CD14-positive monocyte (primary cell): ENCODE results near the gene SLC7A4. TPM values are rescaled to one million over a fixed set of nuclear protein-coding genes. Genes with fewer than 3 reads are reported as not detected.

Experiments
- DNase-seq, 3 donors: peaks; one replicate each; pipeline ENCODE4 v3.0.0-alpha.2; 2011 to 2022
- H2AFZ ChIP-seq: 2 replicates; pipeline ENCODE4 v1.6.0; 2012; ENCODE audit warnings: mild to moderate bottlenecking, low read depth, low read length, inconsistent platforms; ENCODE audit not compliant: insufficient read depth, poor library complexity, severe bottlenecking
- H3K27ac ChIP-seq, 2 donors: 1 replicate in 1 of 2; 2 replicates in 1 of 2; pipeline ENCODE4 v1.5.1; 2012 to 2013; ENCODE audit warnings: low read length in 2 of 2, control low read depth in 1 of 2, inconsistent platforms in 1 of 2, low read depth in 1 of 2, mild to moderate bottlenecking in 1 of 2
- H3K27me3 ChIP-seq, 2 donors: one replicate each; pipeline versions ENCODE4 v1.6.0 to v1.6.1; 2011 to 2013; ENCODE audit warnings: low read length in 2 of 2; ENCODE audit not compliant: control insufficient read depth in 2 of 2, insufficient read depth in 2 of 2
- H3K36me3 ChIP-seq, 2 donors: replicated peaks in 1 of 2; 1 replicate in 1 of 2; 2 replicates in 1 of 2; pipeline versions ENCODE4 v1.5.1 to v1.6.1; 2012 to 2013; ENCODE audit warnings: low read length in 2 of 2, control low read depth in 1 of 2, inconsistent platforms in 1 of 2, mild to moderate bottlenecking in 1 of 2; ENCODE audit not compliant: insufficient read depth in 2 of 2, control insufficient read depth in 1 of 2
- H3K4me1 ChIP-seq, 2 donors: 1 replicate in 1 of 2; 2 replicates in 1 of 2; pipeline versions ENCODE4 v1.5.1 to v1.6.1; 2012 to 2013; ENCODE audit warnings: low read length in 2 of 2, control low read depth in 1 of 2, inconsistent platforms in 1 of 2, mild to moderate bottlenecking in 1 of 2, moderate library complexity in 1 of 2; ENCODE audit not compliant: insufficient read depth in 2 of 2, control insufficient read depth in 1 of 2
- H3K4me2 ChIP-seq: replicated peaks from 2 replicates; pipeline ENCODE3; 2012; ENCODE audit warnings: low read length, moderate library complexity, mild to moderate bottlenecking; ENCODE audit not compliant: poor library complexity, severe bottlenecking; ENCODE audit errors: extremely low read depth
- H3K4me3 ChIP-seq, 3 experiments: fragments of 200-600 bp in 1 of 3; sonication (generic) in 1 of 3; replicated peaks in 1 of 3; 1 replicate in 2 of 3; 2 replicates in 1 of 3; pipeline ENCODE4 v1.5.1; 2011 to 2013; ENCODE audit warnings: low read length in 3 of 3, mild to moderate bottlenecking in 3 of 3, control low read depth in 2 of 3, low read depth in 2 of 3, inconsistent platforms in 1 of 3, moderate library complexity in 1 of 3
- H3K79me2 ChIP-seq: 2 replicates; pipeline ENCODE4 v1.6.0; 2012; ENCODE audit warnings: mild to moderate bottlenecking, control low read depth, inconsistent platforms, low read length, moderate library complexity; ENCODE audit not compliant: insufficient read depth
- H3K9ac ChIP-seq: 2 replicates; pipeline ENCODE4 v1.6.0; 2017; ENCODE audit warnings: low read length, mild to moderate bottlenecking; ENCODE audit not compliant: insufficient read depth, poor library complexity, severe bottlenecking
- H3K9me3 ChIP-seq, 2 donors: replicated peaks in 1 of 2; 1 replicate in 1 of 2; 2 replicates in 1 of 2; pipeline versions ENCODE4 v1.5.1 to v1.6.1; 2012 to 2013; ENCODE audit warnings: low read length in 2 of 2, control low read depth in 1 of 2; ENCODE audit not compliant: control insufficient read depth in 1 of 2, insufficient read depth in 1 of 2
- H4K20me1 ChIP-seq: 2 replicates; pipeline ENCODE4 v1.6.0; 2012; ENCODE audit warnings: mild to moderate bottlenecking, low read length, control low read depth, moderate library complexity; ENCODE audit not compliant: insufficient read depth
- H3K27ac Mint-ChIP-seq, 7 donors: one replicate each; pipeline ENCODE4 v1.8.0; 2020; ENCODE audit warnings: mild to moderate bottlenecking in 7 of 7, mixed read lengths in 7 of 7, moderate library complexity in 6 of 7, inconsistent platforms in 2 of 7
- H3K27me3 Mint-ChIP-seq, 3 donors: one replicate each; pipeline ENCODE4 v1.8.0; 2021 to 2022; ENCODE audit warnings: low read depth in 3 of 3, mild to moderate bottlenecking in 3 of 3, mixed read lengths in 3 of 3, moderate library complexity in 3 of 3, inconsistent platforms in 1 of 3
- H3K36me3 Mint-ChIP-seq, 2 donors: one replicate each; pipeline ENCODE4 v1.8.0; 2020; ENCODE audit warnings: mixed read lengths in 2 of 2, inconsistent platforms in 1 of 2, mild to moderate bottlenecking in 1 of 2
- H3K4me1 Mint-ChIP-seq: one replicate; pipeline ENCODE4 v1.8.0; 2020; ENCODE audit warnings: mild to moderate bottlenecking, mixed read lengths
- H3K4me3 Mint-ChIP-seq, 2 donors: one replicate each; pipeline ENCODE4 v1.8.0; 2020; ENCODE audit warnings: mild to moderate bottlenecking in 2 of 2, mixed read lengths in 2 of 2, moderate library complexity in 1 of 2
- H3K9me3 Mint-ChIP-seq, 7 donors: one replicate each; pipeline ENCODE4 v1.8.0; 2020 to 2022; ENCODE audit warnings: mixed read lengths in 7 of 7, mild to moderate bottlenecking in 6 of 7, moderate library complexity in 6 of 7, inconsistent platforms in 2 of 7
- CTCF ChIP-seq: fragments of 200-600 bp; IDR thresholded peaks from one replicate; pipeline ENCODE4 v1.8.0; 2022; ENCODE audit warnings: antibody characterized with exemption, mild to moderate bottlenecking
- WGBS: methylation state at CpG from one replicate; pipeline ENCODE4 v1.1.5; 2013; ENCODE audit warnings: missing lambda C conversion rate; ENCODE audit not compliant: insufficient coverage; 5-methylcytosine and 5-hydroxymethylcytosine counted together
- intact Hi-C, 2 donors: fragments of 100-400 bp; cut with micrococcal nuclease; formaldehyde crosslinking; loops; one replicate each; pipeline versions ENCODE4 v1.15.0 to v1.15.1; 2023
- polyA plus RNA-seq, 3 donors: library from polyadenylated mRNA; depleted of rRNA in 1 of 3; unstranded in 2 of 3; stranded (reverse) in 1 of 3; fragments of 300-500 nt in 2 of 3; fragments of >200 nt in 1 of 3; fragmentation: Illumina TruSeq in 2 of 3; gene quantifications; 1 replicate in 2 of 3; 2 replicates in 1 of 3; pipeline ENCODE4 v1.2.3, GENCODE V29; 2012 to 2021

The SLC7A4 gene
- polyA plus RNA-seq, 3 donors: not detected

- peak overlapping the region in 2 of 7 donors; percentile 36 to 40 for H3K27ac Mint-ChIP-seq
- Histone ChIP-seq H3K9ac (no peak overlapping the region), H3K4me3 (no peak overlapping the region), H2AFZ (no peak overlapping the region), H4K20me1 (no peaks in the 10 kb centered on the region), H3K4me1 (no peaks in the 10 kb centered on the region), H3K36me3 (no peaks in the 10 kb centered on the region), H3K9me3 (no peaks in the 10 kb centered on the region), H3K4me2 (no peak overlapping the region), H3K79me2 (no peaks in the 10 kb centered on the region), H3K27me3 (no peaks in the 10 kb centered on the region), H3K27ac (no peak overlapping the region)
- intact Hi-C loops: loop anchor here in 1 of 2 donors (10.0 kb wide), 1 partner anchor 60 kb away; the partner anchor contains the start of gene AIFM3
- whole genome bisulfite sequencing: 46% methylated on average over 7 of the region's 8 CpGs
- H3K36me3 Mint-ChIP-seq: no peaks in the 10 kb centered on the region
- no peaks in the 10 kb centered on the region for H3K9me3 Mint-ChIP-seq
- H3K4me1 Mint-ChIP-seq: no peaks in the 10 kb centered on the region
- DNase-seq: no peak
- H3K27me3 Mint-ChIP-seq: peaks cover 7 to 10% (median 8%) of the 10 kb centered on the region in 3 donors
- H3K4me3 Mint-ChIP-seq: no peak overlapping the region
- no peak for TF ChIP-seq CTCF
Observed at GRCh38 chr22:21025266-21025665, 7.1 kb downstream of the SLC7A4 start.

- Mint-ChIP-seq H3K4me3 (no peak overlapping the region), H3K36me3 (no peaks in the 10 kb centered on the region), H3K27me3 (peaks cover 5 to 9% (median 8%) of the 10 kb centered on the region in 3 donors), H3K27ac (peak overlapping the region in 1 of 7 donors; percentile 50), H3K4me1 (no peaks in the 10 kb centered on the region), H3K9me3 (peaks cover 0 to 3% (median 0%) of the 10 kb centered on the region in 7 donors)
- H3K4me2 ChIP-seq: no peak overlapping the region
- intact Hi-C loops: loop anchor here in 1 of 2 donors (10.0 kb wide), 1 partner anchor 58 kb away; the partner anchor contains the start of gene AIFM3
- H3K4me1 ChIP-seq: no peaks in the 10 kb centered on the region
- no peaks in the 10 kb centered on the region for H3K79me2 ChIP-seq
- H4K20me1 ChIP-seq: no peaks in the 10 kb centered on the region
- no peaks in the 10 kb centered on the region for H3K36me3 ChIP-seq
- no peak for TF ChIP-seq CTCF
- H2AFZ ChIP-seq: no peak overlapping the region
- no peaks in the 10 kb centered on the region for H3K9me3 ChIP-seq
- H3K4me3 ChIP-seq: no peak overlapping the region
- no peak for DNase-seq
- no peaks in the 10 kb centered on the region for H3K27me3 ChIP-seq
- H3K27ac ChIP-seq: no peak overlapping the region
- 91% methylated on average over 11 of the region's 13 CpGs for whole genome bisulfite sequencing
- peak overlapping the region; percentile 1 for H3K9ac ChIP-seq
Observed at GRCh38 chr22:21022955-21023614, 9.3 kb downstream of the SLC7A4 start.
